HG03469 (cell line): ENCODE data around the gene UBE2E2.
"Not testable (repeated sequence)": the region's sequence is repeated elsewhere in the genome, so short reads cannot be mapped to it uniquely, and the experiment has no call there.

Experiments used
- ATAC-seq: cut with Tn5 transposase; IDR thresholded peaks from one replicate; pipeline ENCODE4 v1.9.1; 2021; ENCODE audit warnings: mild to moderate bottlenecking, moderate library complexity, moderate number of reproducible peaks; ENCODE audit not compliant: unreplicated experiment

UBE2E2 gene

GRCh38 chr3:23202921-23203707 lies at the start of gene UBE2E2:
UBE2E2 (plus strand) TSS chr3:23203327.
- peak; percentile 55 for ATAC-seq

- no peak for ATAC-seq
Measured at GRCh38 chr3:23153436-23153835, 49.7 kb upstream of the UBE2E2 start.

- ATAC-seq: no peak
Measured at GRCh38 chr3:23157331-23157730, 45.8 kb upstream of the UBE2E2 start.

- ATAC-seq: no peak
Measured at GRCh38 chr3:23159929-23160328, 43.2 kb upstream of the UBE2E2 start.

- peak; percentile 2 for ATAC-seq
Measured at GRCh38 chr3:23161308-23161707, 41.8 kb upstream of the UBE2E2 start.

GRCh38 chr3:23161896-23162570 lies 41.1 kb upstream of the UBE2E2 start:
- ATAC-seq: peak; percentile 45

- peak; percentile 43 for ATAC-seq
Measured at GRCh38 chr3:23162934-23163333, 40.2 kb upstream of the UBE2E2 start.

- ATAC-seq: no peak
Measured at GRCh38 chr3:23164746-23165145, 38.4 kb upstream of the UBE2E2 start.

GRCh38 chr3:23165571-23165970 lies 37.6 kb upstream of the UBE2E2 start:
- no peak for ATAC-seq

- no peak for ATAC-seq
Measured at GRCh38 chr3:23166276-23166675, 36.9 kb upstream of the UBE2E2 start.

- no peak for ATAC-seq
Measured at GRCh38 chr3:23166845-23167244, 36.3 kb upstream of the UBE2E2 start.

GRCh38 chr3:23169551-23169950 lies 33.6 kb upstream of the UBE2E2 start:
- no peak for ATAC-seq

GRCh38 chr3:23170291-23170690 lies 32.8 kb upstream of the UBE2E2 start:
- ATAC-seq: no peak

GRCh38 chr3:23172059-23172458 lies 31.1 kb upstream of the UBE2E2 start:
- no peak for ATAC-seq

- ATAC-seq: no peak
Measured at GRCh38 chr3:23174426-23175039, 28.6 kb upstream of the UBE2E2 start.

GRCh38 chr3:23175341-23176083 lies 27.6 kb upstream of the UBE2E2 start:
- ATAC-seq: no peak

- ATAC-seq: not testable (repeated sequence)
Measured at GRCh38 chr3:23176839-23177238, 26.3 kb upstream of the UBE2E2 start.

GRCh38 chr3:23182996-23183513 lies 20.1 kb upstream of the UBE2E2 start:
- ATAC-seq: no peak

GRCh38 chr3:23183731-23184130 lies 19.4 kb upstream of the UBE2E2 start:
- no peak for ATAC-seq

GRCh38 chr3:23185861-23186260 lies 17.3 kb upstream of the UBE2E2 start:
- no peak for ATAC-seq

GRCh38 chr3:23189187-23189586 lies 13.9 kb upstream of the UBE2E2 start:
- no peak for ATAC-seq
